ENCODE data around the gene RRP15. TPM values are rescaled to one million over a fixed set of nuclear protein-coding genes. Genes with fewer than 3 reads are reported as not detected.

Gene RRP15
- total RNA-seq, 1 experiment from 2014 or later, result 38.4 TPM

DNA sequence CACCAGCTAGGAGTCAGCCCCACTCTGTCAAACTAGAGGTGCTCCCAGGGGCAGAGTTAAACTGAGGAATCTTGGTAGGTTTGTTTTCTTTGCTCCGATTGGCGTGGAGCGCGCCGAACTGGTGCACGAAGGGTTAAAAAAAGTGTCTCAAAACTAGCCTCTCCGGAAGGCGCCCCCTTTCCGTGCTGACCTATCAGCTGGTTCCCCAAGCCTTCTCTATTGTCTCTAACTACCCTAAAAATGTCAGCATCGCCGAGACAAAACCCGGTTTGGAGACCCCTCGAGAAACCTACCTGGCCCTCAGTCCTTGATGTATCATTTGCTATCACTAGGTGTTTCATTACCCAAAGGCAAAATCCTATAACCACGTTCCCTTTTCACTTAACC lies 62.2 kb downstream of the RRP15 start:
- H3K4me1 ChIP-seq (ENCODE audit: insufficient read depth, low read length, poor library complexity, severe bottlenecking), result peaks cover 39% of the 10 kb centered on the region
- BruUV-seq (replicated peaks), result no TSS peak
- no peak overlapping the region for H3K27ac ChIP-seq (ENCODE audit: low read depth, low read length, poor library complexity, severe bottlenecking)
- H3K4me3 ChIP-seq (ENCODE audit: low read depth, low read length, poor library complexity, severe bottlenecking), result peak overlapping the region; percentile 57
- ChIA-PET POLR2A (ENCODE audit: low non-redundant PET) (no interaction called here), CTCF (no interaction called here)
- peak; percentile 33 for DNase-seq (ENCODE audit: low spot score)
- peaks cover 6% of the 10 kb centered on the region for H3K27me3 ChIP-seq (replicated peaks; ENCODE audit: insufficient read depth, low read depth, low read length, poor library complexity)
- H3K9me3 ChIP-seq (ENCODE audit: low read depth, low read length, poor library complexity, severe bottlenecking), result no peaks in the 10 kb centered on the region
- H3K36me3 ChIP-seq (ENCODE audit: insufficient read depth, low read length, poor library complexity, severe bottlenecking), result no peaks in the 10 kb centered on the region
- TF ChIP-seq, protein P1, sequence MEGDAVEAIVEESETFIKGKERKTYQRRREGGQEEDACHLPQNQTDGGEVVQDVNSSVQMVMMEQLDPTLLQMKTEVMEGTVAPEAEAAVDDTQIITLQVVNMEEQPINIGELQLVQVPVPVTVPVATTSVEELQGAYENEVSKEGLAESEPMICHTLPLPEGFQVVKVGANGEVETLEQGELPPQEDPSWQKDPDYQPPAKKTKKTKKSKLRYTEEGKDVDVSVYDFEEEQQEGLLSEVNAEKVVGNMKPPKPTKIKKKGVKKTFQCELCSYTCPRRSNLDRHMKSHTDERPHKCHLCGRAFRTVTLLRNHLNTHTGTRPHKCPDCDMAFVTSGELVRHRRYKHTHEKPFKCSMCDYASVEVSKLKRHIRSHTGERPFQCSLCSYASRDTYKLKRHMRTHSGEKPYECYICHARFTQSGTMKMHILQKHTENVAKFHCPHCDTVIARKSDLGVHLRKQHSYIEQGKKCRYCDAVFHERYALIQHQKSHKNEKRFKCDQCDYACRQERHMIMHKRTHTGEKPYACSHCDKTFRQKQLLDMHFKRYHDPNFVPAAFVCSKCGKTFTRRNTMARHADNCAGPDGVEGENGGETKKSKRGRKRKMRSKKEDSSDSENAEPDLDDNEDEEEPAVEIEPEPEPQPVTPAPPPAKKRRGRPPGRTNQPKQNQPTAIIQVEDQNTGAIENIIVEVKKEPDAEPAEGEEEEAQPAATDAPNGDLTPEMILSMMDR (conservative IDR thresholded peaks at IDR 0.05; ENCODE audit: low read depth, low read length), result no peak
- TF ChIP-seq EZH2 (IDR thresholded peaks at IDR 0.05; ENCODE audit: borderline replicate concordance, low read depth, low read length, poor library complexity, severe bottlenecking), result no peak
- intact Hi-C loops (cut with micrococcal nuclease; ENCODE audit: unreplicated experiment), result loop anchor here (5.0 to 10.0 kb wide), 7 partner anchors 175 to 1217 kb away; no protein-coding TSS in a partner anchor

DNA sequence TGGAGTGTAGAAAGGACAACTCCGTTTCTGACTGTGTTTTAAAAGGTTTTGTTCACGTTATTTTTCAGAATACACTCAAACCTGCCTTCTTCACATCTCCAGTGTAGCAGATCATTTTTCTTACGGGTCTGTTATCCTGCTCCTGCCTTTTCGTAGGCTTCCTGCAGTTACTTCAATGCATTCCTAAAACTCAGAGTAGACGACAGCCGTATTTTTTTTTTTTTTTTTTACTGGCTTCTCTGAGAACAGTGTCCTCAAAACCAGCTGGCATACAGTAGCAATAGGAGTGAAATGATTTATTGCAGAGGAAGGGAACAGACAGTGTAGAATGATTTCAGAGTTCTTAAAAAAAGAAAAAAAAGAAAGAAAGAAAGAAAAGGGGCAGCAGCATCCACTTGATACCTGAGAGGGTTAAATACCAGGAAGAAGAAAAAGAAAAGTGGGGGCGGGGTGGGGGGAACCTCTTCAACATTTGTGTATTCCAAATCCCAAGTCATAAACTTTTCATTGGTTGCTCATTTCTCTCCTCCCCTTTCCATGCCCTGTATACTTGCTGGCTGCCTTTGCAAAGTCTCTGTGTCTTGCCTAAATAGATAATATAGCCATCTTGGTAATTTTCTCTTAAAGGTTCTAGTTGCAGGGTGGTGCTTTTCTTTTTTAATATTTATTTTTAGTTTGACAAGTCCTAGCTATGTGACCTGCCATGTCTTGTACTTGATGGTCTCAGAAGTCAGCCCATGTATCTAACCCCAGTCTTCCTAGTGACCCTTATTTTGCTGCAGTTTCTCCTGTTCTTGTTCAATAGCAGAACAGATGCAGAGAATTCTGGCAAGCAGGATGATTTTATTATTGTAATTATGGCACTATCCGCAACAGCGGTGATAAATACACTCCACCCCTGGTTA lies 62.9 kb downstream of the RRP15 start:
- Histone ChIP-seq H3K36me3 (ENCODE audit: insufficient read depth, low read length, poor library complexity, severe bottlenecking) (no peaks in the 10 kb centered on the region), H3K27ac (ENCODE audit: low read depth, low read length, poor library complexity, severe bottlenecking) (no peak overlapping the region), H3K27me3 (replicated peaks; ENCODE audit: insufficient read depth, low read depth, low read length, poor library complexity) (peaks cover 6% of the 10 kb centered on the region), H3K4me1 (ENCODE audit: insufficient read depth, low read length, poor library complexity, severe bottlenecking) (peaks cover 39% of the 10 kb centered on the region), H3K4me3 (ENCODE audit: low read depth, low read length, poor library complexity, severe bottlenecking) (peak overlapping the region; percentile 57), H3K9me3 (ENCODE audit: low read depth, low read length, poor library complexity, severe bottlenecking) (no peaks in the 10 kb centered on the region)
- intact Hi-C loops (cut with micrococcal nuclease; ENCODE audit: unreplicated experiment), result loop anchor here (5.0 to 10.0 kb wide), 7 partner anchors 174 to 1217 kb away; no protein-coding TSS in a partner anchor
- CTCF ChIA-PET, result no interaction called here
- peak; percentile 53 for DNase-seq (ENCODE audit: low spot score)
- POLR2A ChIA-PET (ENCODE audit: low non-redundant PET), result interaction anchor here (0.7 kb wide), 1 partner anchor 303 kb away, joined by 3 read pairs; no protein-coding TSS in a partner anchor
- no peak for TF ChIP-seq EZH2 (IDR thresholded peaks at IDR 0.05; ENCODE audit: borderline replicate concordance, low read depth, low read length, poor library complexity, severe bottlenecking)
- TF ChIP-seq, protein P1 (conservative IDR thresholded peaks at IDR 0.05; ENCODE audit: low read depth, low read length), result no peak
- BruUV-seq (replicated peaks), result TSS peak; percentile 27

DNA sequence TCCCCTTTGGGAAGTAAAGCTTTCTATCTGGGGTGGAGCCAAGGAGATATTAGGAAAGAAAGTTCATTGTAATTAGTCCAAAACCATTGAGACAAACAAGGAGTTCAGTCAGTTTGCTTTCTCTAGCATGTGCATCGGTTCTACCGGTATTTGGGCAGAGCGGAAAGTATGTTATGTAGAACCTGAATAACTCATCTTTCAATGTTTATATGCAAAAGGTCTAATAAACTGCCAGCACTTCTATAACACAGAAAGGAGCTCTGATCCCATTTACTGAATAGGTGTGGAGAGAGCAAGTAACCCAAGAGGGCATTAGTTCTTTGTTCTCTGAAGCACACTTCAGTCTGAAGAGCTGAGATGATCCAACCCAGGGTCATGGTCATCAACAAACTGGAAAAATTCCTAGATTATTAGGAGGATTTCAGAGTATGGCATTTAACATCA lies 63.6 kb downstream of the RRP15 start:
- H3K4me3 ChIP-seq (ENCODE audit: low read depth, low read length, poor library complexity, severe bottlenecking), result no peak overlapping the region
- H3K27me3 ChIP-seq (replicated peaks; ENCODE audit: insufficient read depth, low read depth, low read length, poor library complexity), result peaks cover 6% of the 10 kb centered on the region
- intact Hi-C loops (cut with micrococcal nuclease; ENCODE audit: unreplicated experiment), result loop anchor here (5.0 to 10.0 kb wide), 7 partner anchors 174 to 1216 kb away; no protein-coding TSS in a partner anchor
- CTCF ChIA-PET, result no interaction called here
- H3K36me3 ChIP-seq (ENCODE audit: insufficient read depth, low read length, poor library complexity, severe bottlenecking), result no peaks in the 10 kb centered on the region
- H3K9me3 ChIP-seq (ENCODE audit: low read depth, low read length, poor library complexity, severe bottlenecking), result no peaks in the 10 kb centered on the region
- DNase-seq (ENCODE audit: low spot score), result no peak
- no TSS peak for BruUV-seq (replicated peaks)
- no peak overlapping the region for H3K27ac ChIP-seq (ENCODE audit: low read depth, low read length, poor library complexity, severe bottlenecking)
- POLR2A ChIA-PET (ENCODE audit: low non-redundant PET), result interaction anchor here (0.7 kb wide), 1 partner anchor 304 kb away, joined by 3 read pairs; no protein-coding TSS in a partner anchor
- H3K4me1 ChIP-seq (ENCODE audit: insufficient read depth, low read length, poor library complexity, severe bottlenecking), result peaks cover 39% of the 10 kb centered on the region
- TF ChIP-seq, protein P1 (conservative IDR thresholded peaks at IDR 0.05; ENCODE audit: low read depth, low read length), result no peak
- no peak for TF ChIP-seq EZH2 (IDR thresholded peaks at IDR 0.05; ENCODE audit: borderline replicate concordance, low read depth, low read length, poor library complexity, severe bottlenecking)

Measured in A673 (cell line).